Stimulated activated CD4-positive, alpha-beta T cell treated with anti-CD3 and anti-CD28 coated beads, Interleukin-4, amount 100 ng/mL, for 48 hours (primary cell): ENCODE results near the gene PIP4K2A.
"Not testable (repeated sequence)": the region's sequence is repeated elsewhere in the genome, so short reads cannot be mapped to it uniquely, and the experiment has no call there.

Source experiments
- DNase-seq, 2 donors: peaks; one replicate each; pipeline ENCODE4 v3.0.0-alpha.2; 2020; ENCODE audit warnings: low read depth in 2 of 2

PIP4K2A gene

GRCh38 chr10:22693860-22694259 is 20.5 kb downstream of the PIP4K2A start:
- no peak for DNase-seq

GRCh38 chr10:22693371-22693784 is 21.0 kb downstream of the PIP4K2A start:
- no peak for DNase-seq

- not testable (repeated sequence) for DNase-seq
Measured at GRCh38 chr10:22692119-22692518, 22.3 kb downstream of the PIP4K2A start.

GRCh38 chr10:22690614-22691431 is 23.6 kb downstream of the PIP4K2A start:
- DNase-seq, result no peak

- no peak for DNase-seq
Measured at GRCh38 chr10:22690158-22690557, 24.2 kb downstream of the PIP4K2A start.

- DNase-seq, result no peak
Measured at GRCh38 chr10:22686347-22686746, 28.0 kb downstream of the PIP4K2A start.

DNA sequence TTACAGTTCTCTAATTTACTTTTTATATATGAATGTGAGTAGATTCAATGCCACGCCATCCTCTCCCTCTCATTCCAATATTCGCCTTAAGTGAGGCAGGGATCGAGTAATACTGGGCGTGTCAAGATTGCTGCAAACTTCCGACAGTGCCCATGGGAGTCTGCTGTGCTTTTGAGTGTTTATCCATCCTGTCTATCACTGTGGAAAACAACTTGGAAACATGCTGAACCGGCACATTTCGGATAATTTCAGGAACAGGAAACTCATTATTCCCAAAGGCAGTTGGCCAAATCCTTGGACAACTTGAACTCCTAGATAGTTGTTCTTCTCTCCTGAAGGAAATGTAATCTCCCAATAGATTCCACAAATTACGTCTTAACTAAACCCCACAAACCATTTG is 28.5 kb downstream of the PIP4K2A start:
- DNase-seq, result no peak

DNA sequence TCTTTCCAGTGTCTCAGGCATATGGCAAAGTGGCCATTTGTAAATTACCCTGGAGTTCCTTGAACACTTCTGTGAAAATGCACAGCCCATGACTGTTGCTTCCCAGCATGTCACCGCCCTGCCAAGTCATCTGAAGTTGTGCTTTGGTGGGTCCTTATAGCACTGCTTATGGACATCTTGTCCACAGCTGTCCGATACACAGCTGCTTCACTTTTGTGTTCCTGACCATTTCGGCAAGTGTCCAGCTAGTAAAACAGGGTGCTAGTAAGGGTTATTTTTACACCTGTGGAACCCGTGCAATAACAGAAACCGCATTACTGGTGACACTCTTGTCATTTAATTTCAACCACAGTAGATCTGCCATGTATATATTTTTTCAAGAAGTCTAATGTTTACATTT is 29.7 kb downstream of the PIP4K2A start:
- DNase-seq, result no peak

DNA sequence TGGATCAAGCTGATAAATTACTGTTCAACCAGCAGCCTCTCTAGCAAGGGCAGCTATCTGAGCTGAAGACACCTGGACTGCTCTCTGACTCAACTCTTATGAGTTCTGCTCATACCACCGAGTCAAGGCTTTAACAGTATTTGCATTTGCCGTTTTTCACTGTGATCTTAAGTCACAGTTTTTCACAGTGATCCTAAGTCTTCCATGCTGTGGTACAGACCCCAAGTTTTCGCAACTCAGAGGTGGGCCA is 31.3 kb downstream of the PIP4K2A start:
- DNase-seq, result no peak

DNA sequence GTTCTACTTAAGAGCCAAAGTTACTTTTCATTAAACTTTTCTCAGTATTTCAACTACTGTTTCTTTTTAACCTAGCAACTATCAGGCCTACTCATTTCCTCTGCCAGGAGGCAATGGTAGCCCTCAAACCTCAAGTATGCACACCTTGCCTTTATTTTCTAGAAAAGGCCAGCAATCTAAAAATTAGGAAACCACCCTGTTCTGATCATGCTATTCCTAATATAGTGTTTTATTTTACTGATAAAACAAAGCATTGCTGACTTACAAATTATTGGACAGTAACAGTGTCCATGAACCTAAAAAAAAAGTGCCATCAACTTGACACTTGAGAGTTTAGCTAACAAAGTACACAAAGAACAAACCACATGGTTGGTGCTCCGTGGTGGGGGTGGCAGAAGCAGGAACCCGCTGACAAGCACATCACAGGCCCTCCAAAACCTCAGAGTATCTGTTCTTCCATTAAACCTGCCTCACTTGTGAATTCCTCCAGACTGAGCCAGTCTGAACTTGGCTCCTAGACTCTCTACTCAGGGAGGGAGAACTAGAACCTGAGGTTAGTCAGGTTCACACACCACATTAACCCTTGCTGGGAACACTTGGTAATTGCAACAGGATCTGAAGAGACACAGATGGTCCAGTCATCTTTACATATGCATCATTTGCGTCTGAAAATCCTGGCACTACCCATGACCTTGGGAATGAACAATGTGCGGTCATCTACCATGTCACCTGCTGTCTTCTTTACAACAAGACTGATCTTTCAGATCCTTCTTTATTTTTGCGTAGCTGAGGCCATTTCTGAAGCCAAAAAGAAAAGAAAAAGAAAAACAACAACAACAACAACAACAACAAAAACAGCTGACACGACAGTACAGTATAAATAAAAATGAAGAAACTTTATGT is 31.9 kb downstream of the PIP4K2A start:
- no peak for DNase-seq

DNA sequence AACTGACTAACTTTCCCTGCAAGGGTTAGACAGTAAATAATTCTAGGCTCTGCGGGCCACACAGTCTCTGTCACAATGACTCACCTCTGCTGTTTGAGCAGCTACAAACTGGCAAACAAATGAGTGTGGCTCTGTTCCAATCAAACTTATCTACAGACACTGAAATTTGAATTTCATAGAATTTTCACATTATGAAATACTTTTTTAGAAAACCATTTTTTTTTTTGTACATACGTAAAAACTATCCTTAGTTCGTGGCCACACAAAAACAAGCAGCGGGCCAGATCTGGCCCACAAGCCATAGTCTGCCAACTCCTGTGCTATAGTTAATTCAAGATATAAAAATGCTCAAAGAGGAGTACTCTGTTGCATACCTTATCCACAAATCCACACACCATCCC is 32.6 kb downstream of the PIP4K2A start:
- no peak for DNase-seq

DNA sequence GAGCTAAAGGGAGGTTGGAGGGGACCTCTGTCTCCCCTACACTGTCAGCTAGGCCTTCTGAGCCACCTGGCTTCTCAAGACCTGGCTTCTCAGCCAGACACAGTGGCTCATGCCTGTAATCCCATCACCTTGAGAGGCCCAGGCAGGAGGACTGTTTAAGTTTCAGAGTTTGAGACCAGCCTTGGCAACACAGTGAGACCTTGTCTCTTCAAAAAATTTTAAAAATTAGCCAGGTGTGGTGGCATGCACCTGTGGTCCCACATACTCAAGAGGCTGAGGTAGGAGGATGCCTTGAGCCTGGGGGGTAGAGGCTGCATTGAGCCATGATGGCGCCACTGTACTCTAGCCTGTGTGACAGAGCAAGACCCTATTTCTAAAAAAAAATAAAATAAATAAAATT is 33.1 kb downstream of the PIP4K2A start:
- no peak for DNase-seq

- DNase-seq, result no peak
Measured at GRCh38 chr10:22679608-22680007, 34.8 kb downstream of the PIP4K2A start.

GRCh38 chr10:22677333-22677732 is 37.0 kb downstream of the PIP4K2A start:
- DNase-seq, result no peak

- DNase-seq, result no peak
Measured at GRCh38 chr10:22676435-22676834, 37.9 kb downstream of the PIP4K2A start.

- DNase-seq, result no peak
Measured at GRCh38 chr10:22674573-22674930, 39.8 kb downstream of the PIP4K2A start.

DNA sequence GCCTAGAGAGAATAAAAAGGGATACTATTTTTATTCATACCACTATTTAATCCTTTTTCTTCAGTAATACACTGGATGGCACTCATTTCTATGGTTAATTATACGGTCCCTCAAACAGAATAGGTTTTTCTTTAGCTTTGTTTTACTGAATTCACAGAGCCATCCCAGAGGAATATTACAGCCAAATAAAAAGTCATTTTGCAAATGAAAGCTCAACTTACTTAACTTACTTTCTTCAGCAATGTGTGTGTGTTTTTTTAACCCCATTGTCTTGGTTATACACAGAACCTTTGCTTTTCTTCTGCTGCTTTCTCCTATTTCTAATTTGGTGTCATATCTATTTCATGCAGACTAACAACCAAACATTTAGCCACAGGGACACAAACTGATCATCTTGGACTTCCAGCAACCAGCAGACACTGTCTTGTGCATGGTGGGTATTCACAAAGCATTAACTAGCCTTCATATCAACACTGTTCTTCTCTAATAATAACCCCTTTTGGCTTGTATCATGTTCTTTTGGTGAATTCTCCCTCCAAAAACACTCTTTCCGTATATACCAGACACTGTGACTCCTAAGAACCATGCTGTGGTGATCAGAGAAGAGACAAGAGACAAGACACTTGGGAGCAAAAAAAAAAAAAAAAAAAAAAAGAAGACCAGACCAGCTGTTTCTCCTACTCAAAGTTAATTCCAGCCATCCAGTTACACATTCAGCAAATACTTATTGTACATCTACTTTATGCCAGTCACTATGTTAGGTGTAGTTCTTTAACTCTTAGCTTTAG is 40.4 kb downstream of the PIP4K2A start:
- no peak for DNase-seq

- DNase-seq, result no peak
Measured at GRCh38 chr10:22673091-22673392, 41.3 kb downstream of the PIP4K2A start.

- no peak for DNase-seq
Measured at GRCh38 chr10:22672319-22673090, 41.9 kb downstream of the PIP4K2A start.

DNA sequence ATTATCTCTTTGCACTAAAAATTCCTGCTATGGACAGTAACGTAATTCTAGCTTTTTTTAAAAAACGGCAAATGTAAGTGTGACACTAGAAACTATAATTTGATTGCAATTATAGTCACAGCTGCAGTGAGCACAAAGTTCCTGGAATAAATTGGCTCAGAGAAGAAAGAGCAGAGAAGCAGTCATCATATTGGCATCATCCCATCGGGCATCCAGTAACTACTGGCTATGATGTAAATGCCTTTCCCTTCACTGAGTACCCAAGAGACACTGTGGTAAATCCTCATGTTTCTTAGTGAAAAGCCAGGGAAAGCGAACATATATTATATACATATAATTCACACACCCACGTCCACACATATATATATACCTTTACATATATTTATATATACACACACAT is 43.6 kb downstream of the PIP4K2A start:
- no peak for DNase-seq

DNA sequence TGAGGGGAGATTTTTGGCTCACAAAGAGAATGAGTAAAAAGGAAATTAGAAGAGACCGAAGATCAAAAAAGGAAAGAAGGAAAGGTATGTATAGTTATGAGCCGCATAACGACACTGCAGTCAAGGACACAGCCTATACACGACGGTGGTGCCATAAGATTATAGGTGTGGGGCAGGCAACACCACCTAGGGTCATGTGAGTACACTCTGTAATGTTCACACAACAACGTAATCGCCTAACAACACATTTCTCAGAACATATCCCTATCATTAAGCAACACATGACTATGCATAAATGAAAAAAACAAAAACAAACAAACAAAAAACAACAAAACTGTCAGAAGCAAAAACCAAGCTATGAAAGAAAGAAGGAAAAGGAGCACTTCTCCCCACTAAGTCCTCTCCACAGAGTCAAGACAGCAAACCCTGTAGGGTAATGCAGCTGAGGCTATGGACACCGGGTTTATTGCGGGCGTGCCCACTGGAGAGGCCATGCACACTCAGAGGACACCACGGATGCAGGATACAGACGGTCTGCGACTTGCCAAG is 45.1 kb downstream of the PIP4K2A start:
- DNase-seq, result no peak

DNA sequence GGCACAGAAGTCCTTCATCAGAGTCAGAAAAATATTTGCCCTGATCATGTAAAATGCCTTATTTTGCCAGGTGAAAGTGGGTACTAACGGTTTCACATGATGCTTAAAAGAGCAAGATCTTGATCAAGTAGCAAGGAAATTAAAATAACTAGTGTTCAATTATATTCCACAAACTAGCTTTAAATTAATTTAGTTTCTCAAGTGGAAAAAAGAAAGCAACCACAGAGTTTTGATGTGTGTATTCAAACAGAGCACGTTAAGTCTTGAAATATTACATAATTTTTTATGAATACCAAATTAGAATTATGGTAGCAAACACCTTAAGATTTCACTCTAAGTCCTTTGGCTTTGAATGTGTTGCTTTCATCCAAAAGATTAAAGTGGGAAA is 47.3 kb downstream of the PIP4K2A start:
- DNase-seq, result no peak
